Muscle layer of duodenum (tissue), 2 donors: Measurements from ENCODE around the gene MMP2.
A peak's percentile ranks its signal among the peaks of the same experiment; 100 is the strongest.

Experiments
- H3K27ac ChIP-seq: one replicate; pipeline ENCODE4 v1.7.0; 2013; ENCODE audit warnings: mild to moderate bottlenecking, low read length
- H3K27me3 ChIP-seq: one replicate; pipeline ENCODE4 v1.7.0; 2013; ENCODE audit warnings: low read depth, mild to moderate bottlenecking, control low read depth, low read length
- H3K36me3 ChIP-seq, 2 donors: one replicate each; pipeline ENCODE4 v1.7.0; 2013; ENCODE audit warnings: low read length in 2 of 2, control low read depth in 1 of 2, mild to moderate bottlenecking in 1 of 2; ENCODE audit not compliant: insufficient read depth in 2 of 2, control insufficient read depth in 1 of 2
- H3K4me1 ChIP-seq, 2 donors: one replicate each; pipeline ENCODE4 v1.7.0; 2013; ENCODE audit warnings: low read length in 2 of 2, mild to moderate bottlenecking in 2 of 2, control low read depth in 1 of 2, moderate library complexity in 1 of 2; ENCODE audit not compliant: insufficient read depth in 2 of 2, control insufficient read depth in 1 of 2
- H3K4me3 ChIP-seq, 2 donors: one replicate each; pipeline ENCODE4 v1.7.0; 2013; ENCODE audit warnings: low read length in 2 of 2, low read depth in 1 of 2, mild to moderate bottlenecking in 1 of 2
- H3K9me3 ChIP-seq, 2 donors: one replicate each; pipeline ENCODE4 v1.7.0; 2013; ENCODE audit warnings: low read length in 2 of 2, control low read depth in 1 of 2, mild to moderate bottlenecking in 1 of 2; ENCODE audit not compliant: control insufficient read depth in 1 of 2
- donor health status: healthy.

Gene MMP2

DNA sequence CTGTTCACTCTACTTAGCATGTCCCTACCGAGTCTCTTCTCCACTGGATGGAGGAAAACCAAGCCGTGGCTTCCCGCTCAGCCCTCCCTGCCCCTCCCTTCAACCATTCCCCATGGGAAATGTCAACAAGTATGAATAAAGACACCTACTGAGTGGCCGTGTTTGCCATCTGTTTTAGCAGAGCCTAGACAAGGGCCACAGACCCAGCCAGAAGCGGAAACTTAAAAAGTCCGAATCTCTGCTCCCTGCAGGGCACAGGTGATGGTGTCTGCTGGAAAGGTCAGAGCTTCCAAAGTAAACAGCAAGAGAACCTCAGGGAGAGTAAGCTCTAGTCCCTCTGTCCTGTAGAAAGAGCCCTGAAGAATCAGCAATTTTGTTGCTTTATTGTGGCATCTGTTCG is 27.1 kb downstream of the MMP2 start:
- H3K27ac ChIP-seq, result no peak overlapping the region

DNA sequence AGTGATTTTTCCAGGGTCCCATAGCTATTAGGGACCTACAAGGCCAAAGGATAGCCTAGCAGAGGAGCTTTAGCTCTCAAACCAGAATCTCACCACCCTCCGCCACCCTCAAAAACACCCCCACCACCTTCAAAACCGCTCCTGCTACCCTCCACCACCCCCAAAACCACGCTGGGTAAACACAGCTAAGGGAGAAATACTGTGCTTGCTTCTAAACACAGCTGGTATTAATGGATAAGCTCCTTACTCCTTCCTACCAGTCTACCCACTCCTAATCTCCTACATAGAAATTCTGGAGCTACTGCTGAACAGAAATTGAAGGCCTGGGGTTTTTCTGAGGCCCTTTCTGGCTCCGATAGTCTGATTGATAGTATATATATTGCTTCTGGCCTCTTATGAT is 27.7 kb downstream of the MMP2 start:
- Histone ChIP-seq H3K4me1 (peaks cover 9 to 34% of the 10 kb centered on the region in 2 donors), H3K4me3 (no peak overlapping the region), H3K9me3 (no peaks in the 10 kb centered on the region), H3K27me3 (no peaks in the 10 kb centered on the region), H3K27ac (no peak overlapping the region), H3K36me3 (peaks cover 6 to 7% of the 10 kb centered on the region in 2 donors)

More for the DNA sequence above, 27.1 kb downstream of the MMP2 start:
- no peaks in the 10 kb centered on the region for H3K27me3 ChIP-seq
- H3K4me3 ChIP-seq, result no peak overlapping the region
- peaks cover 14 to 40% of the 10 kb centered on the region in 2 donors for H3K4me1 ChIP-seq
- peaks cover 6 to 7% of the 10 kb centered on the region in 2 donors for H3K36me3 ChIP-seq
- H3K9me3 ChIP-seq, result no peaks in the 10 kb centered on the region

DNA sequence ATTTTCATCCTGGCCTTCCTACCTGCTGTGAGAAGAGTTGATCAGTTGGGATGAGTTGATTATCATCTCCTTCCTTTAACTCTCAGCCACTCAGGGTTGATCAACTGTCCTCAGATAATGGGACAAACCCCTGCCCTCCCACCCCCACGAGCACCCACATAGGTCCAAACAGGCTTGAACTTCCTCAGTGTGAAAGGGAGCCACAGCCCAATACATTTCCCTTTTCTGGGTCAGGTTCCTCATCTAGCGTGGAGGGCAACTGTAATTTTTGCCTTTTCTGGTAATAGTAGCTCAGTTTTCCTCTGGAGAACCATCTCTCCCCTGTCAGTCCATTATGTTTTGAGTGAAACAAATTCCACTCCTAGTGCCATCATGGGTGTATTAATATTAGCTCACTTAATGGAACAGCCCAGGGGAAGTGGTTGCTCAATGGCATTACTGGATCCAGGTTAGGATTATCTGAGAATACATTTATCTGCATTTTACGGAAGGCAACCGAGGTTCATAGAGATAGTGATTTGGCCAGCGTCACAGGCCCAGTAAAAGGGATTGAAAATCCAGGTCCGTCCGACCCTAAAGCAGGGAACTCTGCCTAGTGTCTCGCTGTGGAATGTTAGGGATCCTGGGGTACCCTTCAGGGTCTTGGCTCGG is 29.4 kb downstream of the MMP2 start:
- peaks cover 6 to 12% of the 10 kb centered on the region in 2 donors for H3K36me3 ChIP-seq
- peaks cover 0 to 17% of the 10 kb centered on the region in 2 donors for H3K4me1 ChIP-seq
- no peaks in the 10 kb centered on the region for H3K27me3 ChIP-seq
- H3K27ac ChIP-seq, result no peak overlapping the region
- peak overlapping the region; percentile 63 to 91 for H3K4me3 ChIP-seq
- H3K9me3 ChIP-seq, result peaks cover 0 to 4% of the 10 kb centered on the region in 2 donors

DNA sequence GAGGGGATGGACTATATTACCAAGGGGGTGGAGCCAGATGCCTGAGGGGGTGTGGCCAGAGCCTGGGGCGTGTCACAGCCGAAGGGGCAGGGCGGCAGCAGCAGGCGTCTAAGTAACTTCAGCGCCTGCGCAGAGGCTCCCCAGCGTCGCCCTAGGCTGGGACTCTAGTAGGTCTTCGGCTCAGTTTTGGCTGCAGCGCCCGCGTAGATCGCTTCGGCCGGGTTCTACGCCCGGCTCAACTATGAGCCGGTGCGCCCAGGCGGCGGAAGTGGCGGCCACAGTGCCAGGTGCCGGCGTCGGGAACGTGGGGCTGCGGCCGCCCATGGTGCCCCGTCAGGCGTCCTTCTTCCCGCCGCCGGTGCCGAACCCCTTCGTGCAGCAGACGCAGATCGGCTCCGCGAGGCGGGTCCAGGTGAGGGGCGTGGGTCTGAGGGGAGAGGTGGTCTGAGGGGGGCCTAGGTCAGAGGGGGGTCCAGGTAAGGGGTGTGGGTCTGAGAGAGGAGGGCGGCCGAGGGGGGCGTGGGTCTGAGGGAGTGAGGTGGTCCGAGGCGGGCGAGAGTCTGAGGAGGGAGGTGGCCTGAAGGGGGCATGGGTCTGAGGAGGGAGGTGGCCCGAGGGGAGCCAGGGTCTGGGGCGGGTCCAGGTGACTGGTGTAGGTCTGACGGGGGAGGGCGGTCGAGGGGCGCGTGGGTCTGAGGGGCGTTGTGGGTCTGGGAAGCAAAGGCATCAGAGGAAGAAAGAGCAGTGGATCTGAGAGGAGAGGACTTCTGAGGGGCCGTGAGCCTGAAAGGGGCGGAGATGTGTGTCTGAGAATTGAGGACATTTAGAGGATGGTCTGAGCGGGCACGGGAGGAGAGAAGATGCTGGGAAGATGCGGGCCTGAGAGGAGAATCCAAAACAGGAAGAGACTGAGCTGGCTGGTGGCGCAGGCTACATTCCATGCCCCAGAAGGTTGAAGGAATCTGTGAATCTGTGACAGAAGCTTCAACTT is 30.2 kb downstream of the MMP2 start, which contains the start of gene LPCAT2:
LPCAT2 (plus strand) TSS at position 132 of the 991 bp plus-strand sequence; CDS start at position 242, 110 bp downstream.
- peaks cover 0 to 4% of the 10 kb centered on the region in 2 donors for H3K9me3 ChIP-seq
- peak within 1 kb of the TSS; percentile 63 to 91 for H3K4me3 ChIP-seq
- peaks cover 0 to 12% of the 10 kb centered on the region in 2 donors for H3K4me1 ChIP-seq
- H3K27ac ChIP-seq, result no peak within 1 kb of the TSS
- peaks cover 6 to 12% of the 10 kb centered on the region in 2 donors for H3K36me3 ChIP-seq
- no peaks in the 10 kb centered on the region for H3K27me3 ChIP-seq

DNA sequence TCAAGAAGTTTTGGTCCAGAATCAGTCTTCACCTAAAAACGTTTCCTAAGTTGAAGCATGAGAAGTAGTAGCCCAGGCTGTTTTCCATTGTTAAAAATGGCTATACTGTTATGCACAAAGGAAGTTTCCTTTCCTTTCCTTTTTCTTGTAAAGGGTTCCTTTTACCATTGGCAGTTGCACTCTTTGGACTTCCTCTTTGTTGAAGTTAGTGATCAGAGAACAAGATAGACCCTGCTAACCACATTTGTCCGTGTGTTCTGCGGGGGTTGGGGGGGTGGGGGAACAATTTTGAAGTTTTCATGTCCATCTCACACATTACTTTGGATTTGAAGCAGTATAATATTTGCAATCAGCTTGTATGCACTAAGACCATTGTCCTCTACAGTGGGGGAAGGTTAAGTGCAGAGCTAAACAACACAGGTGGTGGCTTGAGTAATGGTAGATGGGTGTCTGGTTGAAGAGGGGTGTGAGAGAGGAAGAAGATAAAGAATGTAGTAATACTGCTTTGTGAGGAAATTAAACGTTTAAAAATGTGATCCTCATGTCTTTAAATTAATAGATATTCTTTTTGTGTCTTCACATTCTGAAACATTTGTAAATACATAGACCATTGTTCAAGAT is 31.3 kb downstream of the MMP2 start:
- no peak overlapping the region for H3K27ac ChIP-seq
- H3K27me3 ChIP-seq, result no peaks in the 10 kb centered on the region
- H3K4me1 ChIP-seq, result peaks cover 0 to 12% of the 10 kb centered on the region in 2 donors
- H3K36me3 ChIP-seq, result peaks cover 6 to 12% of the 10 kb centered on the region in 2 donors
- peaks cover 0 to 4% of the 10 kb centered on the region in 2 donors for H3K9me3 ChIP-seq
- H3K4me3 ChIP-seq, result peak overlapping the region; percentile 63 to 91

DNA sequence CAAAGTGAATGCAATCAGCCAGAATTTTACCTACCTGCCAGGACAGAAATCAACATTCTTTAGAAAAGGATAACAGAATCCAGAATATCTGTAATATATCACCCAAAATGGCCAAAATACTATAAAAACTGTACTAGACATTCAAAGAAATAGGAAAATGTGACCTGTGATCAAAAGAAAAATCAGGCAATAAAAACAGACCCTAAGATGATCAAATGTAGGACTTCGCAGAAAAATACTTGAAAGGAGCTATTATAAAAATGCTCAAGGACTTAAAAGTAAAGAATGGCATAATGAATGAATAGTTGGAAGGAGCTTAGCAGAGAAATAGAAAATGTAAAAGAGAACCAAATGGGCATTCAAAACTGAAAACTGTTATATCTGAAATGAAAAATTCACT is 33.9 kb downstream of the MMP2 start:
- H3K9me3 ChIP-seq, result peaks cover 0 to 9% of the 10 kb centered on the region in 2 donors

DNA sequence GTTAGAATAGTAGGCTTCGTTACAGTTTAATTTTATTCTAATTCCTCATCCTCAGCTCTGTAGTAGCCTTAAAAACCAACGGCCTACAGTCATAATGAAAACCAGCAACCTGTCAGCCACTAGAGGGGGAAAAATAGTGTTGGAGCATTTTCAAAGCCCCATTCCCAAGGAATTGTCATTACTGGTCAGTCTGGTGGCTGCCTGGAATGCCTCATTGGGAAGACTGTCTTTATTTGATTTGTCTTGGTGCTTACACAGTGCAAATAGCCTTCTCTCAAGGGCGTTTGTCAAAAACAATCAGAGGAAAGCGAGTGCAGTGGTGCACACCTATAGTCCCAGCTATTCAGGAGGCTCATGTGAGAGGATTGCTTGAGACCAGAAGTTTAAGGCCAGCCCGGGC is 34.6 kb downstream of the MMP2 start:
- peaks cover 0 to 5% of the 10 kb centered on the region in 2 donors for H3K36me3 ChIP-seq
- no peaks in the 10 kb centered on the region for H3K27me3 ChIP-seq
- H3K9me3 ChIP-seq, result peaks cover 0 to 9% of the 10 kb centered on the region in 2 donors
- peaks cover 0 to 10% of the 10 kb centered on the region in 2 donors for H3K4me1 ChIP-seq
- no peak overlapping the region for H3K4me3 ChIP-seq
- no peak overlapping the region for H3K27ac ChIP-seq

More for the DNA sequence above, 33.9 kb downstream of the MMP2 start:
- H3K36me3 ChIP-seq, result peaks cover 0 to 5% of the 10 kb centered on the region in 2 donors
- no peaks in the 10 kb centered on the region for H3K27me3 ChIP-seq
- no peak overlapping the region for H3K27ac ChIP-seq
- H3K4me1 ChIP-seq, result peaks cover 0 to 12% of the 10 kb centered on the region in 2 donors
- no peak overlapping the region for H3K4me3 ChIP-seq

DNA sequence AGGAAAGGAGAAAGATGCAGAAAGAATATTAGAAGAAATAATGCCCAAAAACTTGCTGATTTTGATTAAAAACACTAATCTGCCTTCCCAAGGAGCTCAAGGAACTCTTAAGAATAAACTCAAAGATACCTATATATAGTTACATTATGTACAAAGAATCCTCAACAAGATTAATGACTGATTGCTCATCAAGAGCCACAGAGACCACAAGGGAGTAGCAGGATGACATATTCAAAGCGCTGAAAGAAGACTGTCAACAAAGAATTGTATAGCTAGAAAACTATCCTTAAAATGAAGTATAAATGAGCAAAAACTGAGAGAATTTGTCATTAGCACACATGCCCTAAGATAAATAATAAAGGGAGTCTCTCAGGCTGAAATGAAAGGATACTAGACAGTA is 36.1 kb downstream of the MMP2 start:
- H3K27me3 ChIP-seq, result no peaks in the 10 kb centered on the region
- peaks cover 0 to 5% of the 10 kb centered on the region in 2 donors for H3K36me3 ChIP-seq
- H3K4me3 ChIP-seq, result no peak overlapping the region
- no peaks in the 10 kb centered on the region for H3K4me1 ChIP-seq
- H3K9me3 ChIP-seq, result peaks cover 0 to 9% of the 10 kb centered on the region in 2 donors
- H3K27ac ChIP-seq, result no peak overlapping the region

DNA sequence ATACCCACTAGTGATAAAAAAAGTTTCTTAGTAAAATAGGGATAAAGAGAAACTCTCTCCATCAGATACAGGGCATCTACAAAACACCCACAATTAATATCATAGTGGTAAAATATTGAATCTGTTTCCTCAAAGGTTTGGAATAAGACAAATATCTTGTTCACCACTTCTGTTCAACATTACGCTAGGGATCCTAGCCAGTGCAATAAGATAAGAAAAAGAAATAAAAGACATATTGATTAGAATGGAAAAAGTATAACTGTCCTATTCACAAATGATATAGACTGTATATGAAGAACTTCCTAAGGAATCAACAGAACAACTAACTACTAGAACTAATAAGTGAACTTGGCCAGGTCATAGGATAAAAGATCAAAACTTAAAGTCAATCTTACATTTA is 42.8 kb downstream of the MMP2 start:
- no peak overlapping the region for H3K27ac ChIP-seq
- H3K9me3 ChIP-seq, result peaks cover 0 to 4% of the 10 kb centered on the region in 2 donors
- H3K36me3 ChIP-seq, result no peaks in the 10 kb centered on the region
- H3K27me3 ChIP-seq, result no peaks in the 10 kb centered on the region
- H3K4me3 ChIP-seq, result no peak overlapping the region
- H3K4me1 ChIP-seq, result no peaks in the 10 kb centered on the region

DNA sequence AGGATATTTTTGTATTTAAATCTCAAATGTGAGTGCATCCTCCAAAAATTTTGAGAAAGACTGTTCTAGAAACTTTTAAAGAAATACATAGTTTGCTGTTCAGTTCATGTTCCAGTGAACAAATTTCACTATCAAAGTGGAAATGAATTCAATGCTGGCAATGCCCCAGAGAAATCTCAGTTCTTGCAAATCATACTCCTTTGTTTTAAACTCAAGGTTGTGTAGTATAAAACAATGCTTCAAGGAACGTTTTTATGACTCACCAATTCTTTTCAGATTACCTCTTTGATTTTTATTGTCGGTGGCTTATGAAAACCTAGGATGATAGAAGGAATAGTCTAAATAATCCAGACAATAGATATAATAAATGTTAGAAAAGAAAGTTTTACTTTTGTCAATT is 47.4 kb downstream of the MMP2 start:
- Histone ChIP-seq H3K9me3 (no peaks in the 10 kb centered on the region), H3K27me3 (no peaks in the 10 kb centered on the region), H3K4me1 (no peaks in the 10 kb centered on the region), H3K27ac (no peak overlapping the region), H3K36me3 (peaks cover 0 to 4% of the 10 kb centered on the region in 2 donors), H3K4me3 (no peak overlapping the region)

DNA sequence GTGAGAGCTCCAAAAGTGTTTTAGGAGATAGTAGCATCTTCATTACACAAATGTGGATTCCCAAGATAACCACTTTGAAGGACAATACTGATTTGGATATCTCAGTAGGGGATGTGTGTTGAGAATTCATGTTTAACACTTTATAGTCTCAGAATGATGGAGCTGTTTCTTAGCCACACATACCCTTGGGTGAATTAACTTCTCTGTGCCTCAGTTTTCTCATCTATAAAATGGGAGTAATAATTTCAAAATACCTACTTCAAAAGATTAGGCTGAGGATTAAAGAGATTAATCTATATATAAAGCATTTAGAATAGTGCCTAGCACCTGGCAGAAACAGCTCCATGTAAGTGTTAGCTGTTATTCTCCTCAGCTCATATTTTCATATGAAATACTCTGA is 48.9 kb downstream of the MMP2 start:
- Histone ChIP-seq H3K9me3 (no peaks in the 10 kb centered on the region), H3K27ac (no peak overlapping the region), H3K36me3 (peaks cover 0 to 4% of the 10 kb centered on the region in 2 donors)

More for the DNA sequence above, 48.9 kb downstream of the MMP2 start:
- H3K4me1 ChIP-seq, result no peaks in the 10 kb centered on the region
- H3K27me3 ChIP-seq, result no peaks in the 10 kb centered on the region
- H3K4me3 ChIP-seq, result no peak overlapping the region
